GM18868 (cell line): Measurements from ENCODE around the gene CGN.

Experiments
- ATAC-seq: cut with Tn5 transposase; IDR thresholded peaks from one replicate; pipeline ENCODE4 v1.9.1; 2021; ENCODE audit warnings: mild to moderate bottlenecking, moderate library complexity; ENCODE audit not compliant: unreplicated experiment

The CGN gene

DNA sequence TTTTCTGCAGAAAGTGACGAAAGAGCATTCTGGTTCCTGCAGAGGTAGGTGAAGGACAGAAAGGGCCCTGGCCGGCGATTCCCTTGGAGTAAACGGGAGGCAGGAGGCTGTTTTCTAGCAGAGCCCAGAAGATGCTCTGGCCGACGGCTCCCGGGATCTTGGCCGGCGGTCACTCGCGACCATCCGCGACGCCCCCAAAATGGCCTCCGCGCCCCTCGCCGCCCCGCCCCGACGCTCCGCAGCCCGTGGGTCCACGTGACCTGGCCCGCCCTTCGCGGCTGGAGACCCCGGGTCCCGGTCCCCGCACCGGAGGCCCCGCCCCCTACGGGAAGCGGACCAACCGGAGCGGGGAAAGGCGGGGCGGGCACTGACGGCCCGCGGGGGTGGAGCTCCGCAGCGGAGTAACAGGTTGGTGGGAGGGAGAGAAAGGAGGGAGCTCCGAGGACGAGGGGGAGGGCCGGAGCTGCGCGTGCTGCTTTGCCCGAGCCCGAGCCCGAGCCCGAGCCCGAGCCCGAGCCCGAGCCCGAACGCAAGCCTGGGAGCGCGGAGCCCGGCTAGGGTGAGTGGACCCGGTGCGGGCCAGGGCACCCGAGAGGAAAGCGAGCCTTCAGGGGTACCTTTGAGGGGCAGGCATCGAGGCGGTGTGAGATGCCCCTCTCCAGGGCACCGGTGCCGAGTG is at the start of gene CGN:
Gene CGN (plus strand): TSS at position 431 of the 679 bp plus-strand sequence. CDS start 7,133 bp downstream, outside the sequence.
- peak; percentile 83 for ATAC-seq

DNA sequence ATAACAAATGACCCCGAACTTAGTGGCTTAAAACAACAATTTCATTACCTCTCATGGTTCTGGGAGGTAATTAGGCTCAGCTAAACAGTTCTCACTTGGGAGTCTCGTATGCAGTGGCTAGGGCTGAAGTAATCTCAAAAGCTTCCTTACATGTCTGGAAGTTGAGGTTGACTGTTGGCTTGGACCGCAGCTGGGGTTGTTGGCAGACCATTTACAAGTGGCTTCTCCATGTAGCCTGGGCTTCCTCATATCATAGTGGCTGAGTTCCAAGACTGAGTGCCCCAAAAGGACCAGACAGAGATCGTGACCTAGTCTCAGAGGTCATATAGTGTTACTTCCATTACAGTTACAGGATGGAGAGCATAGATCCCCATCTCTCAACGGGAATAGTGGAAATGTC is 49.5 kb upstream of the CGN start:
- ATAC-seq: no peak

- no peak for ATAC-seq
These were observed 46.2 kb upstream of the CGN start for GRCh38 chr1:151465026-151465425.

DNA sequence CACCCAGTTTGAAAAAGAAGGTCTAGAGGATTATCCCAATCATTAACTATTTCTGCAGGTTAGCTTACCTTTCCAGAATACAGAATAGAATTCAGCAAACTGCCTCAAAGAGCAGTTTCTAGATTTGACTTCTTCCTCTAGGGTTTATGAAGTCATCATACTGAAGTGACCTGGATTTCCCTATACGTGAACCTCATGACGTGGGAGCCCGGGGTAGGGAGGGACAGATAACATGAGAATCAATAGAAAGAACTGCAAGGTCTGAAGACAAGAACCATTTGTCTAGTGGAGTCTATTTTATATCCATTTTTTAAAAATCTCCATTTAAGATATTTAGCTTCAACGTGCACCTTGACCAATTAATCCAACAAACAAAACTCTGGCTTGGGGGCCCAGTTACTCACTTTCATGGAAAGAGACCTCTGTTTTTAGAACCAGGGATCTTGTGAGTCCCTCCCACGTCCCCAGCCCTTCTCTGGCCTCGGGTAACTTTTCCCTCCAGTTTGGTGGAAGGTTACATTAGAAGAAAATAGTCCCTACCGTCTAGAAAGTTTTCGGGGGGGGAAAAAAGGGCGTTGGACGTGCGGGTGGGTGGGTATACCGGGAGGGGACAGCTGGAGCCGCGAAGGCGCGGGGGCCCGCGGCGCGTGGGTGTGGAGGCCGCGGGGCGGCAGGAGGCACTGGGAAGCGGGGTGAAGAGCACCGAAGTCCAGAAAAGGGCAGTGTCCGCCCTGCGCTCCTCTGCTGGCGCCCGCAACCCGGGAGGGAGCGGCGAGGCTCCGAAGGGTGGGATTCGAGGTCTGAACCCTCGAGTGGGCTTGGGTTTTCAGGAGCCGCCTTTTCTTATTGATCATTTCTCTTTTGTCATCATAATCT is 38.1 kb upstream of the CGN start:
- no peak for ATAC-seq

GRCh38 chr1:151474745-151475144 is 36.4 kb upstream of the CGN start:
- no peak for ATAC-seq

DNA sequence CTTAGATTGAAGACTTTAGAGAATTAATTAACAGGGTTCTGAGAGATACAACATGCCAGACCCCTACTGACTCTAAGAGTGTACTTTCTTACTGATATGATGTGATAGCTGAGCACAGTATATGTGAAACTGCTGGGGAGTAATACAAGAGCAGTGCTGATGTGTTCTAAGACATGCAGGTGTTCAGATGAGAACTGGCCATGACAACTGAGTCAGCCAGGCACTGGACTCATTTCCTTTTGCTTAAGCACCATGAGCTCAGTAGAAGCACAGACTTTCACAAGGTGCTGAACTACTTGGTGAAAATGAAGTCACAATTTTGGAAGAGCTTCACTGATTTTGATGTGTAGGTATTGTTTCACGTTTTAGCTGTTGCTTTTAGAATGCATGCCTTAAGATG is 36.0 kb upstream of the CGN start:
- peak; percentile 95 for ATAC-seq

GRCh38 chr1:151476083-151476482 is 35.1 kb upstream of the CGN start:
- ATAC-seq: no peak

GRCh38 chr1:151477066-151477465 is 34.1 kb upstream of the CGN start:
- ATAC-seq: no peak

DNA sequence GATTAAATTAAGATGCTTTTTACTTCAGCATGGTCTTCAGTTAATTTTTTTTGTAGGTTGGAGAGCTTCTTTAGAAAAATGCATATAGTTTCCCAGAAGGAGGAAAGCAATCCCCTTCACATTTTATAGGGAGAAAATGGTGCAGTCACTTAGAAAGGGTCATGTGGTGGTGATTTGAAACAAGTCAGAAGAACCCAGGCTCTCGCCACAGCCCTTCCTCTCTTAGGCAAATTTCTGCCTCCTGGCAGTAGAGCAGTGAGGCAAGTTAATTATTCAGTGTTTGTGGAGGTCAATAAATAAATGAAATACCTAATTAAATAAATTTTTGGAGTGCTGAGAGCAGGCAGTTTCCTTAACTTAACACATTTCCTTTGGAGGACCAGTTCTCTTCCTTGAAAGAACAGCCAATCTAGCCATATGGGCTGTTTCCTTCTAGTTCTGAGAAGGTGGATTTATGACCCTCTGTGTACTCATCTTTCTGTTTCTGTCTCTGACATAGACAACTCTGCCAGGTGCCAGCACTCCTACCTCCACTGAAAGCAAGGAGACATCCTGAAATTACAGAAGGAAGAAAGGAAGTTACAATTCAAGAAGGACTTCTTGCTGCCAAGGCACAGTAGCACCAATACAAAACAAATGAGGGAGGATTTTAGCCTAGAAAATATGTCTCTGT is 32.9 kb upstream of the CGN start:
- no peak for ATAC-seq

- no peak for ATAC-seq
These were observed 32.3 kb upstream of the CGN start for GRCh38 chr1:151478923-151479322.

- no peak for ATAC-seq
These were observed 31.7 kb upstream of the CGN start for GRCh38 chr1:151479462-151479861.

GRCh38 chr1:151482017-151482416 is 29.2 kb upstream of the CGN start:
- no peak for ATAC-seq

DNA sequence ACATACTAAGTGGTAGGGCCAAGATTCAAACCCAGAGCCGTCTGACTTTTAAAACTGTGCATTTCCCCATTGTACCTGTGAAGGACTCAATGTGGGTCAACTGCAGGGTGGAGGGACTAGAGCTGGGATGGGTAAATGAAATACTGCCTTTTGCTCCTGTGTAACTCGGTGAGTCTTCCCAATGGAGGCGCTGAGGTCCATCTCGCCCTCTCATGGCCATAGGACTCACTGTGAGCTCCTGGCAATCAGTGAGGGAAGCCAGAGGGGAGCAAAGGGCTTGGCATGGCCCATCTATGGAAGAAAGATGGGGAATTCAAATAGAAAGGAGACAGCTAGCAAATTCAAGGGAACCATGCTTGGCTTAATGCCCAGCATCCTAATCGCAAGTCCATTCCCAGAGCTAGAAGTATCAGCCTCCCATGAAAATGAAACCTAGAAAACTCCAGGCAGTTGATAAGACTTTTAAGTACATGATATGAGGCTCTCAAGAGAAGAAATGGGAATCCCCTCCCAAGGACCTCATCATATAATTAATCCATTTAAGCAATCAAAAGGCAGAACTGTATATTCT is 25.4 kb upstream of the CGN start:
- no peak for ATAC-seq

- no peak for ATAC-seq
These were observed 24.6 kb upstream of the CGN start for GRCh38 chr1:151486557-151486956.

- ATAC-seq: no peak
These were observed 19.5 kb upstream of the CGN start for GRCh38 chr1:151491641-151492040.

GRCh38 chr1:151492120-151492519 is 19.1 kb upstream of the CGN start:
- ATAC-seq: no peak

GRCh38 chr1:151493042-151493441 is 18.1 kb upstream of the CGN start:
- no peak for ATAC-seq

- peak; percentile 48 for ATAC-seq
These were observed 16.4 kb upstream of the CGN start for GRCh38 chr1:151494741-151495281.

DNA sequence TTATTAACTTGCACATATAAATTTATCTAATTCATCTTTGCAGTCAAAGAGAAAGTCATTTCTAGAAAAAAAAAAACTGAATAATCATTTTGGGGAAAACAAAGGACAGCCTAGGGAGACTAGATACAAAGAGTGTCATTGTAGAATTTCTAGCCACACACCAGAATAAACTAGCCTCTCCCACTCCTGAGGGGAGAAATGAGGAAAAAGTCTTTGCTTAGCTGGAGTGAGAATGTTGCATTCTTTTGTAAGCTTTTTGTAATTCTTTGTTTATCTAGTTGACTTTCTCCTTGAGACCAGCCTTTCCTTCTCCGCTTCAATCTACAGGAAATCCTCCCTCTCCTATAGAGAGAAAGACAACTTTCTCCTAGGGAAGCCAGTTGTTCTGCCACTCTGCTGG is 15.9 kb upstream of the CGN start:
- no peak for ATAC-seq

DNA sequence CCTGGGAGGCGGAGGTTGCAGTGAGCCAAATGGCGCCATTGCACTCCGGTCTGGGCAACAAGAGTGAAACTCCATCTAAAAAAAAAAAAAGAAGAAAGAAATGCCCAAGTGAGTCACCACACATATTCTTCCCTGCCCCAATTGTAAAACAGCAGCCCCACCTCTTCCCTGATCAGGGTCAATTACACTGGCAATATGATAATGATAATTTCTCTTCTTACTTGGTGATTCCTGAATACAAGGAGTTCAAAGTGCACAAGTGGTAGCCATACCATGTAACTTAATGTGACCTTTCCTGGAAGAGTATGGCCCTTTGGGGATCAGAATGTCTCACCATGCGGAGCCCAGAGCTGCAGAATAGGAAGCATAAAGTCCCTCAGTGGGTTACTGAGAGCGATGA is 11.8 kb upstream of the CGN start:
- ATAC-seq: no peak

- no peak for ATAC-seq
These were observed 11.3 kb upstream of the CGN start for GRCh38 chr1:151499930-151500329.
